Right lung (tissue), 5 donors: ENCODE data around the gene ARID5A. TPM values are rescaled to one million over a fixed set of nuclear protein-coding genes. Genes with fewer than 3 reads are reported as not detected.
"Not testable (repeated sequence)": the region's sequence is repeated elsewhere in the genome, so short reads cannot be mapped to it uniquely, and the experiment has no call there.

ENCODE experiments used
- DNase-seq, 2 donors: peaks; one replicate each; pipeline ENCODE4 v3.0.0-alpha.2; 2013
- polyA plus RNA-seq, 5 donors: library from polyadenylated mRNA; unstranded; fragments of 120-200 nt; gene quantifications; one replicate each; pipeline versions ENCODE4 v1.2.1 to v1.2.3, GENCODE V29; 2013; ENCODE audit warnings: inconsistent platforms in 1 of 5, low replicate concordance in 1 of 5; ENCODE audit not compliant: insufficient read length in 5 of 5, insufficient read depth in 1 of 5

Gene ARID5A
- polyA plus RNA-seq, 5 donors, result 5.6 to 10.3 (median 6.9) TPM

GRCh38 chr2:96538487-96539214 is 2.1 kb downstream of the ARID5A start:
- no peak for DNase-seq

GRCh38 chr2:96539215-96539920 is 2.8 kb downstream of the ARID5A start:
- no peak for DNase-seq

GRCh38 chr2:96540136-96540535 is 3.6 kb downstream of the ARID5A start:
- DNase-seq, result no peak

- no peak for DNase-seq
Measured at GRCh38 chr2:96541398-96542152, 5.0 kb downstream of the ARID5A start.

GRCh38 chr2:96542357-96542977 is 5.9 kb downstream of the ARID5A start:
- DNase-seq, result no peak

- no peak for DNase-seq
Measured at GRCh38 chr2:96546321-96546720, 9.8 kb downstream of the ARID5A start.

GRCh38 chr2:96546797-96547196 is 10.2 kb downstream of the ARID5A start:
- DNase-seq, result no peak

- no peak for DNase-seq
Measured at GRCh38 chr2:96547203-96547641, 10.7 kb downstream of the ARID5A start.

GRCh38 chr2:96547731-96548171 is 11.2 kb downstream of the ARID5A start:
- no peak for DNase-seq

- no peak for DNase-seq
Measured at GRCh38 chr2:96548558-96549465, 12.3 kb downstream of the ARID5A start.

GRCh38 chr2:96549466-96549785 is 12.9 kb downstream of the ARID5A start:
- no peak for DNase-seq

GRCh38 chr2:96549967-96550786 is 13.6 kb downstream of the ARID5A start:
- no peak for DNase-seq

- DNase-seq, result no peak
Measured at GRCh38 chr2:96550787-96551604, 14.4 kb downstream of the ARID5A start.

- no peak for DNase-seq
Measured at GRCh38 chr2:96551605-96552314, 15.2 kb downstream of the ARID5A start.

- no peak for DNase-seq
Measured at GRCh38 chr2:96552315-96553175, 16.0 kb downstream of the ARID5A start.

- no peak for DNase-seq
Measured at GRCh38 chr2:96553176-96553956, 16.8 kb downstream of the ARID5A start.

- DNase-seq, result not testable (repeated sequence)
Measured at GRCh38 chr2:96553957-96554292, 17.4 kb downstream of the ARID5A start.
